ENCODE results near the gene CKAP4. TPM values are rescaled to one million over a fixed set of nuclear protein-coding genes. Genes with fewer than 3 reads are reported as not detected.

The CKAP4 gene
- total and polyA plus RNA-seq, 2 of the 13 experiments (the other 11 are each of a cell fraction or from before 2014, with no cell fraction given), result 39.2 to 70.2 TPM

DNA sequence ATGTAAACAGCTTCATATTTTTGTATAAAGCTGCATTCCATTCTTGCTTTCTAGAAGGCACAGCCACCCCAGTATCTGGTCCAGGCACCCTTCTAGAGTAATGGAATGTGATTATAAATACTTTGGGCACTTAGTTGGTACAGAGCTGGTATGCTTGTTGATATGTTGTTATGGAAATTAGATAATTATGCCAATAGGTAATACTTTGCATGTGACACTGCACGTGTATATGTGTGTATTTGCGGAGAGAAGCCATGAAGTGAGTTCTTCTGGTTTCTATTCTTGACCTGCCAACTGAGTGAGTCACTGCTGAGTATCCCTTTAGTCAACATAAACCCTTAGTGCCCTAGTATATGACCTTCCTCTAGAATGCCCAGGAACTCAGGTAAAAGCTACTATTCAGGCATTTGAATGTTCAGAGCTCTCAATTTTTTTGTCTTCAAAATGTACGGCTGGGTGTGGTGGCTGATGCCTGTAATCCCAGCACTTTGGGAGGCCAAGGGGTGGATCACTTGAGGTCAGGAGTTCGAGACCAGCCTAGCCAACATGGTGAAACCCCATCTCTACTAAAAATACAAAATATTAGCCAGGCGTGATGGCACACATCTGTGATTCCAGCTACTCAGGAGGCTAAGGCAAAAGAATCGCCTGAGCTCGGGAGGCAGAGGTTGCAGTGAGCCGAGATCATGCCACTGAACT is 48.5 kb upstream of the CKAP4 start (continued):
- no peak for TF ChIP-seq ZNF562 (CRISPR knock-in tag; IDR thresholded peaks at IDR 0.05; ENCODE audit: borderline replicate concordance)
- no peak for TF ChIP-seq ZNF256 (CRISPR knock-in tag; conservative IDR thresholded peaks at IDR 0.05)
- TF ChIP-seq ZNF430 (CRISPR knock-in tag; IDR thresholded peaks at IDR 0.05), result no peak
- no peak for TF ChIP-seq ZBTB21 (CRISPR knock-in tag; IDR thresholded peaks at IDR 0.05)
- no peak for TF ChIP-seq NFYC (CRISPR knock-in tag; IDR thresholded peaks at IDR 0.05)
- TF ChIP-seq NKX3-1 (CRISPR knock-in tag; IDR thresholded peaks at IDR 0.05), result no peak
- no peak for TF ChIP-seq ZNF781 (CRISPR knock-in tag; IDR thresholded peaks at IDR 0.05; ENCODE audit: borderline replicate concordance, not compliant biosample characterization)
- TF ChIP-seq ERF (CRISPR knock-in tag; IDR thresholded peaks at IDR 0.05), result peak; percentile 24; the same call in 1 of the 2 replicates
- peak; percentile 57; the same call in 1 of the 2 replicates for TF ChIP-seq MEF2D (CRISPR knock-in tag; IDR thresholded peaks at IDR 0.05)
- no peak for TF ChIP-seq ZFX (CRISPR knock-in tag; IDR thresholded peaks at IDR 0.05; ENCODE audit: low read depth)
- no peak for TF ChIP-seq DRAP1 (CRISPR knock-in tag; IDR thresholded peaks at IDR 0.05)
- TF ChIP-seq ZNF501 (CRISPR knock-in tag; IDR thresholded peaks at IDR 0.05), result no peak
- TF ChIP-seq HNF4G (IDR thresholded peaks at IDR 0.05; ENCODE audit: borderline replicate concordance, low read depth, low read length), result no peak
- no peak for TF ChIP-seq HNF4G (CRISPR knock-in tag; IDR thresholded peaks at IDR 0.05; ENCODE audit: borderline replicate concordance, low read depth)
- TF ChIP-seq, protein P1, sequence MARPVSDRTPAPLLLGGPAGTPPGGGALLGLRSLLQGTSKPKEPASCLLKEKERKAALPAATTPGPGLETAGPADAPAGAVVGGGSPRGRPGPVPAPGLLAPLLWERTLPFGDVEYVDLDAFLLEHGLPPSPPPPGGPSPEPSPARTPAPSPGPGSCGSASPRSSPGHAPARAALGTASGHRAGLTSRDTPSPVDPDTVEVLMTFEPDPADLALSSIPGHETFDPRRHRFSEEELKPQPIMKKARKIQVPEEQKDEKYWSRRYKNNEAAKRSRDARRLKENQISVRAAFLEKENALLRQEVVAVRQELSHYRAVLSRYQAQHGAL (CRISPR knock-in tag; IDR thresholded peaks at IDR 0.05; ENCODE audit: not compliant biosample characterization), result no peak
- no peak for TF ChIP-seq REXO4 (CRISPR knock-in tag; IDR thresholded peaks at IDR 0.05; ENCODE audit: borderline replicate concordance)
- TF ChIP-seq NFE2L2 (IDR thresholded peaks at IDR 0.05; ENCODE audit: low read length), result no peak
- TF ChIP-seq HOXA5 (CRISPR knock-in tag; IDR thresholded peaks at IDR 0.05), result no peak
- no peak for TF ChIP-seq GZF1 (CRISPR knock-in tag; IDR thresholded peaks at IDR 0.05)
- peak; percentile 89 for TF ChIP-seq RARA (CRISPR knock-in tag; IDR thresholded peaks at IDR 0.05)
- TF ChIP-seq, protein P2, sequence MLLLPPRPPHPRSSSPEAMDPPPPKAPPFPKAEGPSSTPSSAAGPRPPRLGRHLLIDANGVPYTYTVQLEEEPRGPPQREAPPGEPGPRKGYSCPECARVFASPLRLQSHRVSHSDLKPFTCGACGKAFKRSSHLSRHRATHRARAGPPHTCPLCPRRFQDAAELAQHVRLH (CRISPR knock-in tag; IDR thresholded peaks at IDR 0.05; ENCODE audit: borderline replicate concordance, low read depth), result no peak
- TF ChIP-seq, protein P3, sequence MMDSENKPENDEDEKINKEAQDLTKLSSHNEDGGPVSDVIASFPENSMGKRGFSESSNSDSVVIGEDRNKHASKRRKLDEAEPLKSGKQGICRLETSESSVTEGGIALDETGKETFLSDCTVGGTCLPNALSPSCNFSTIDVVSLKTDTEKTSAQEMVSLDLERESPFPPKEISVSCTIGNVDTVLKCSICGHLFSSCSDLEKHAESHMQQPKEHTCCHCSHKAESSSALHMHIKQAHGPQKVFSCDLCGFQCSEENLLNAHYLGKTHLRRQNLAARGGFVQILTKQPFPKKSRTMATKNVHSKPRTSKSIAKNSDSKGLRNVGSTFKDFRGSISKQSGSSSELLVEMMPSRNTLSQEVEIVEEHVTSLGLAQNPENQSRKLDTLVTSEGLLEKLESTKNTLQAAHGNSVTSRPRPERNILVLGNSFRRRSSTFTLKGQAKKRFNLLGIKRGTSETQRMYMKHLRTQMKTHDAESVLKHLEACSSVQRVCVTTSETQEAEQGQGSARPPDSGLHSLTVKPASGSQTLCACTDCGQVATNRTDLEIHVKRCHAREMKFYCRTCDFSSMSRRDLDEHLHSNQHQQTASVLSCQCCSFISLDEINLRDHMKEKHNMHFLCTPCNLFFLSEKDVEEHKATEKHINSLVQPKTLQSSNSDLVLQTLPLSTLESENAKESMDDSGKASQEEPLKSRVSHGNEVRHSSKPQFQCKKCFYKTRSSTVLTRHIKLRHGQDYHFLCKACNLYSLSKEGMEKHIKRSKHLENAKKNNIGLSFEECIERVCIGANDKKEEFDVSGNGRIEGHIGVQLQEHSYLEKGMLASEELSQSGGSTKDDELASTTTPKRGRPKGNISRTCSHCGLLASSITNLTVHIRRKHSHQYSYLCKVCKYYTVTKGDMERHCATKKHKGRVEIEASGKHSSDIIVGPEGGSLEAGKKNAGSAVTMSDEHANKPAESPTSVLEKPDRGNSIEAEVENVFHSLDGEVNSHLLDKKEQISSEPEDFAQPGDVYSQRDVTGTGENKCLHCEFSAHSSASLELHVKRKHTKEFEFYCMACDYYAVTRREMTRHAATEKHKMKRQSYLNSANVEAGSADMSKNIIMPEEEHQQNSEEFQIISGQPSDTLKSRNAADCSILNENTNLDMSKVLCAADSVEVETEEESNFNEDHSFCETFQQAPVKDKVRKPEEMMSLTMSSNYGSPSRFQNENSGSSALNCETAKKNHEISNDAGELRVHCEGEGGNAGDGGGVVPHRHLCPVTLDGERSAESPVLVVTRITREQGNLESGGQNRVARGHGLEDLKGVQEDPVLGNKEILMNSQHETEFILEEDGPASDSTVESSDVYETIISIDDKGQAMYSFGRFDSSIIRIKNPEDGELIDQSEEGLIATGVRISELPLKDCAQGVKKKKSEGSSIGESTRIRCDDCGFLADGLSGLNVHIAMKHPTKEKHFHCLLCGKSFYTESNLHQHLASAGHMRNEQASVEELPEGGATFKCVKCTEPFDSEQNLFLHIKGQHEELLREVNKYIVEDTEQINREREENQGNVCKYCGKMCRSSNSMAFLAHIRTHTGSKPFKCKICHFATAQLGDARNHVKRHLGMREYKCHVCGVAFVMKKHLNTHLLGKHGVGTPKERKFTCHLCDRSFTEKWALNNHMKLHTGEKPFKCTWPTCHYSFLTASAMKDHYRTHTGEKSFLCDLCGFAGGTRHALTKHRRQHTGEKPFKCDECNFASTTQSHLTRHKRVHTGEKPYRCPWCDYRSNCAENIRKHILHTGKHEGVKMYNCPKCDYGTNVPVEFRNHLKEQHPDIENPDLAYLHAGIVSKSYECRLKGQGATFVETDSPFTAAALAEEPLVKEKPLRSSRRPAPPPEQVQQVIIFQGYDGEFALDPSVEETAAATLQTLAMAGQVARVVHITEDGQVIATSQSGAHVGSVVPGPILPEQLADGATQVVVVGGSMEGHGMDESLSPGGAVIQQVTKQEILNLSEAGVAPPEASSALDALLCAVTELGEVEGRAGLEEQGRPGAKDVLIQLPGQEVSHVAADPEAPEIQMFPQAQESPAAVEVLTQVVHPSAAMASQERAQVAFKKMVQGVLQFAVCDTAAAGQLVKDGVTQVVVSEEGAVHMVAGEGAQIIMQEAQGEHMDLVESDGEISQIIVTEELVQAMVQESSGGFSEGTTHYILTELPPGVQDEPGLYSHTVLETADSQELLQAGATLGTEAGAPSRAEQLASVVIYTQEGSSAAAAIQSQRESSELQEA (CRISPR knock-in tag; IDR thresholded peaks at IDR 0.05; ENCODE audit: not compliant biosample characterization), result no peak

Data from HepG2 (cell line).